DND-41 (cell line): Measurements from ENCODE around the gene KRT86.

Source experiments
- CTCF ChIP-seq: IDR thresholded peaks from 2 replicates; pipeline ENCODE4 v1.5.1; 2012; ENCODE audit warnings: borderline replicate concordance, low read length, moderate library complexity, mild to moderate bottlenecking; ENCODE audit not compliant: poor library complexity, severe bottlenecking; ENCODE audit errors: extremely low read depth
- EZH2 ChIP-seq: IDR thresholded peaks from 3 replicates; pipeline ENCODE4 v1.6.1; 2012; ENCODE audit warnings: borderline replicate concordance, low read depth, mild to moderate bottlenecking, moderate library complexity, low read length, inconsistent platforms; ENCODE audit not compliant: severe bottlenecking

- no peak for TF ChIP-seq CTCF
- TF ChIP-seq EZH2 = no peak
These were observed 81.8 kb downstream of the KRT86 start for GRCh38 chr12:52356031-52356761.
